ENCODE measurements around the gene SLC47A1.

Gene SLC47A1

DNA sequence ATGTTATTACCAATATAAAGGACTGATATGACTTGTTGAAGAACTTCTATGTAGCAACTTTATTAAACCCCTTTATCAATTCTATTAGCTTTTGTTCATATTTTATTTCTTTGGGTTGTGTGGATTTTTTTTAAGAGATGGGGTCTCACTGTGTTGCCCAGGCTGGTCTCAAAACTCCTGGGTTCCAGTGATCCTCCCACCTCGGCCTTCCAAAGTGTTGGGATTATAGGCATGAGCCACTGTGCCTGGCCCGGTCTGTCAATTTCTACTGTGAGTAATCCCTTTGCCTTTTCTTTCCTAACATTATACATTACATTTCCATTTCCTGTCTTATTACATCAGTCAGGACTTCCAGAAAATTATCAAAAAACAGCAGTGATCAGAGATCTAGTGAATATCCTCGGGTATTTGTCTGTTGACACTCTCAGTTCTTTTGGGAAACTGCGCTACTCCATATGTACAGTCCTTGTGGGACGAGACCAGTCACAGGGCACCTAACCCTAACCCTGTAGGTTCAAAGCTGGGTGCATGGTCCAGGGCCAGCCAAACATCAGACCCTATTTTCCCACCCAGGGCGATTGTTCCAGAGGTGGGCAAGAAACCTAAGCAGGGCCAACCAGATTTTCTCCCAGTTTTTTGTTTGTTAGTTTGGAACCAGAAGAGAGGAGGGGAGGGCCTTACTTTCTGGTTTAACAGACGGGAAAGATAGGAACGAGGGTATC lies 1.7 kb upstream of the SLC47A1 start:
- no peak for DNase-seq (ENCODE audit: low read depth)
- no peak overlapping the region for H3K4me3 ChIP-seq (ENCODE audit: control insufficient read depth, low read depth, low read length)
- TF ChIP-seq, protein P1, sequence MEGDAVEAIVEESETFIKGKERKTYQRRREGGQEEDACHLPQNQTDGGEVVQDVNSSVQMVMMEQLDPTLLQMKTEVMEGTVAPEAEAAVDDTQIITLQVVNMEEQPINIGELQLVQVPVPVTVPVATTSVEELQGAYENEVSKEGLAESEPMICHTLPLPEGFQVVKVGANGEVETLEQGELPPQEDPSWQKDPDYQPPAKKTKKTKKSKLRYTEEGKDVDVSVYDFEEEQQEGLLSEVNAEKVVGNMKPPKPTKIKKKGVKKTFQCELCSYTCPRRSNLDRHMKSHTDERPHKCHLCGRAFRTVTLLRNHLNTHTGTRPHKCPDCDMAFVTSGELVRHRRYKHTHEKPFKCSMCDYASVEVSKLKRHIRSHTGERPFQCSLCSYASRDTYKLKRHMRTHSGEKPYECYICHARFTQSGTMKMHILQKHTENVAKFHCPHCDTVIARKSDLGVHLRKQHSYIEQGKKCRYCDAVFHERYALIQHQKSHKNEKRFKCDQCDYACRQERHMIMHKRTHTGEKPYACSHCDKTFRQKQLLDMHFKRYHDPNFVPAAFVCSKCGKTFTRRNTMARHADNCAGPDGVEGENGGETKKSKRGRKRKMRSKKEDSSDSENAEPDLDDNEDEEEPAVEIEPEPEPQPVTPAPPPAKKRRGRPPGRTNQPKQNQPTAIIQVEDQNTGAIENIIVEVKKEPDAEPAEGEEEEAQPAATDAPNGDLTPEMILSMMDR (conservative IDR thresholded peaks at IDR 0.05; ENCODE audit: control insufficient read depth, insufficient read depth, low read depth, low read length): no peak

DNA sequence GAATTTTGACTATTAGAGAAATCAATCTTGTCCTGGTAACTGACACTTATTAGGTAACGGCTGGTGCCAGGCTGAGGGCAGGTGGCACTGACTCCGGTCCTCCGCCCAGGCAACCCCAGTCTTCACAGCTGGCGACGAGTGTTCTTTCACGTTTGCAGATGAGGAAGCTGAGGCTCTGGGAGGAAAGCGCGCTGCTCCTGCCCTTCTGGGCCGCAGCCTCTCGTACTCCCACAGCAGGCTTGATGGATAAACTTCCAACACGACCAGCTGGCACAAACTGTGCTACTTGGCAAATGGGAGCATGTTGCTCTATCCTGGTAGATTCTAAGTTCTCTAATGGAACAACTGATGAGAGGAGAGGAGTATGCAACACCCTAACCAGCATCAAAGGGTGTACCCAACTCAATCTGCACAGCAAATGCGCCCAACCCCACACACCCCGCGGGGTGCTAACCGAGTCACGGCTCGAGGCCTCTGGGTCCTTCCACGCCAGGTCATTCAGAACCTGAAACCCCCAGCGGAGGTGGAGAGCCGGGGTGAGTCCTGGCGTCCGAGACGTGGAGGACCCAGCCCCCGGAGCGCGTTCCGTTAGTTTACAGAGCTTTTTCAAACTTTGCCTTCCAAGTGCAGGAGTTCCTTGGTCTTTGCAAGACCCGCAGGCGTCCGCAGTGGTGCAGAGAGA lies 477 bp upstream of the SLC47A1 start:
- TF ChIP-seq, protein P1 (conservative IDR thresholded peaks at IDR 0.05; ENCODE audit: control insufficient read depth, insufficient read depth, low read depth, low read length): no peak

DNA sequence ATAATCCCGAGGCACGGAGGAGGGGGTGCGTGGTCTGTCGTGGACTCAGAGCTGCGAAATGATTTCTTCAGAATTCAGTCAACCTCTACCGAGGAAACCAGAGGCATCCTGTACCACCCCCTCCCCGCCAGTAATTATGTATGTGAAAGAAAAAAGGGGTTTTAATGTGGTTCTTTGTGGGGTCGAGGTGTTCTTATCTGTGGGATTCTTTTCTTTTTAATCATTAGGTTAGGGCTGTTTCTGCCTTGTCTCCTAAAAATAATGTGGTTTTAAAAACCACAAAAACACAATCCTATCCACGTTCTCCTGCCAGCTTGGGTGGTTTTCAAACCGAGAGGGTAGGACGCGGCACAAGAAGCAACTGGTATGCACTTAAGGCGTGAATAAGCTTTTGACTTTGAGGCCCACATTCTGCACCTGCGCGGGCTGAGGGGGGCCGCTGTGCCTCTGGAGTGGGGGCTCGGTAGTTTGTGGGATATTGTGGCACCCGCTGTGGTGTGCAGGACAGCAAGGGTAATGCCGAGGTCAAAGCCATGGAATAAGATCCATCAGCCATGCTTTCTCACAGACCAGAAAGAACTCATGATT lies 1.0 kb downstream of the SLC47A1 start:
- DNase-seq (ENCODE audit: low read depth): no peak
- TF ChIP-seq, protein P1 (conservative IDR thresholded peaks at IDR 0.05; ENCODE audit: control insufficient read depth, insufficient read depth, low read depth, low read length): no peak
- H3K4me3 ChIP-seq (ENCODE audit: control insufficient read depth, low read depth, low read length): no peak overlapping the region

More for the DNA sequence above, 477 bp upstream of the SLC47A1 start:
- no peak overlapping the region for H3K4me3 ChIP-seq (ENCODE audit: control insufficient read depth, low read depth, low read length)
- no peak for DNase-seq (ENCODE audit: low read depth)

DNA sequence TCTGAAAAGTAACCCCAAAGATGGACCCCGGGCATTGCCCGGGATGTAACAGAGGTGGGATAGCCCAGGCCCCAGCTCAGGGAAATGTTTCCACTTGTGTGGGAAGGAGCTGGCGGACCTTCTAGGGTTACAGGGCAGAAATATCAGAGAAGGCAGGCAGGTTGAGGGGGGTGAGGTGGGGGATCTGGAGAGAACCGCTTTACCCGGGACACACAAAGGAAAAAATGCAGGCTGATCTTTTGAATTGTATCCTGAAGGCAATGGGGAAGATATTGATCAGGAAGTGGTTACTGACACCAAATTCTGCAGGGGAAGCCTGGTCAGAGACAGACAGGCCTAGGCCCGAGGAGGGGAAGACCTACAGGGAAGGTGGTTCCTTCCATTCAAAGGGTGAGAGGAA lies 3.5 kb downstream of the SLC47A1 start:
- H3K4me3 ChIP-seq (ENCODE audit: control insufficient read depth, low read depth, low read length): no peak overlapping the region
- TF ChIP-seq, protein P1 (conservative IDR thresholded peaks at IDR 0.05; ENCODE audit: control insufficient read depth, insufficient read depth, low read depth, low read length): no peak
- DNase-seq (ENCODE audit: low read depth): no peak

DNA sequence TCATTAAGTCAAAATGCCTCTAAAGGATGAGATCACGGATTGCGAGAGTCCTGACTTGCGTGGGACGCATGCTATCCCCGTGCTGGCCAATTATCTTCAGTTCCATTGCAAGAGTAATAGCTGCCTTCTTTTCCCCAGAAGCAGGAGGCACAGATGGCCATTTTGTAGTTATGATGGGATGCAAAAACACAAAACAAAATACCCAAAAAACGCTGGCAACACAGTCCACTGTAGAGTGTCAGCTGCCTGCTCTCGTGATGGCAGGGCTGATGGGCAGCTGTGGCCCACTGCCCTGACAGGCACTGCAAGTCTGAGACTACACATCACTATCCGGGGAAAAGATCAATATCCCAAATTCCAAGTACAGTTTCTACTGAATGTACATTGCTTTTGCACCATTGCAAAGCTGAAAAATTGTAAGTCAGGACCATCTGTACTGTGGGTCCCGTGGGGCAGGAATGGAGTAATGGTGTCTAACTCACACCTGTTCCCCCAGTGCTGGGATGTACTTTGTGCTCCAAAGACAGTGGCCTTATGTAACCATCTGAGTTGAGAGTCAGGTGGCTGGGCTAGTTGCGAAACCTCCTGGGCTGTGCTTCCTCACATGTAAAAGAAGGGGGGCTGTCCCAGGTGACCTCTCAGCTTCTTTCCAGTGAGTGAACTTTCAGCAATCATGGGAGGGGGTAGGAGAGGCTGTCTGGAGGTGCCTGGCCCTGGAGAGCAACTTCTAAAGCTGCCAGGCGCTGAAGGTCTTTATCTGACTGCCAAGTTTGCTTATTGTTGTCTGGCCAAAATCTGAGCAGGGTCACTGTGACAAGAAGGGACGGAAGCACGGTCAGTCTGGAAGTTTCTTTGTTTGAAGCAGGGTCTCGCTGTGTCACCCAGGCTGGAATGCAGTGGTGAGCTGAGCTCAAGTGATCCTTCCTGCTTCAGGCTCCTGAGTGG lies 4.7 kb downstream of the SLC47A1 start:
- no peak for DNase-seq (ENCODE audit: low read depth)
- TF ChIP-seq, protein P1 (conservative IDR thresholded peaks at IDR 0.05; ENCODE audit: control insufficient read depth, insufficient read depth, low read depth, low read length): no peak

DNA sequence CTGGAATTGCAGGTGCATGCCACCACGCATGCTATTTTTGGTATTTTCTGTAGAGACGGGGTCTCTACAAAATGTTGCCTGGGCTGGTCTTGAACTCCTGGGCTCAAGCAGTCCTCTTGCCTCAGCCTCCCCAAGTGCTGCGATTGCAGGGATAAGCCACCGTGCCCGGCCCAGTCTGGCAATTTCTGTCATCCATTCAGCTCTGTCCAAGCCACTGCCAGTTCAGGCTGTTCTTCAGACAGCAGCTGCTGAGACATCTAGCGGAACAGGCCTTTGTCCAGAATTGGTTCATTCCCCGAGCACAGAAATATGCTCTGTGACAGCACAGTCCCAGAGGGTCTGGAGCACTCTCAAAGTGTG lies 5.4 kb downstream of the SLC47A1 start:
- TF ChIP-seq, protein P1 (conservative IDR thresholded peaks at IDR 0.05; ENCODE audit: control insufficient read depth, insufficient read depth, low read depth, low read length): no peak
- no peak for DNase-seq (ENCODE audit: low read depth)

More for the DNA sequence above, 4.7 kb downstream of the SLC47A1 start:
- no peak overlapping the region for H3K4me3 ChIP-seq (ENCODE audit: control insufficient read depth, low read depth, low read length)

More for the DNA sequence above, 5.4 kb downstream of the SLC47A1 start:
- no peak overlapping the region for H3K4me3 ChIP-seq (ENCODE audit: control insufficient read depth, low read depth, low read length)

Measured in fibroblast of mammary gland (primary cell).